ENCODE results near the gene PHGDH. TPM values are rescaled to one million over a fixed set of nuclear protein-coding genes. Genes with fewer than 3 reads are reported as not detected.

Gene PHGDH
- total RNA-seq, 4 donors from 2014 or later: 6.4 to 120 (median 34.6) TPM

DNA sequence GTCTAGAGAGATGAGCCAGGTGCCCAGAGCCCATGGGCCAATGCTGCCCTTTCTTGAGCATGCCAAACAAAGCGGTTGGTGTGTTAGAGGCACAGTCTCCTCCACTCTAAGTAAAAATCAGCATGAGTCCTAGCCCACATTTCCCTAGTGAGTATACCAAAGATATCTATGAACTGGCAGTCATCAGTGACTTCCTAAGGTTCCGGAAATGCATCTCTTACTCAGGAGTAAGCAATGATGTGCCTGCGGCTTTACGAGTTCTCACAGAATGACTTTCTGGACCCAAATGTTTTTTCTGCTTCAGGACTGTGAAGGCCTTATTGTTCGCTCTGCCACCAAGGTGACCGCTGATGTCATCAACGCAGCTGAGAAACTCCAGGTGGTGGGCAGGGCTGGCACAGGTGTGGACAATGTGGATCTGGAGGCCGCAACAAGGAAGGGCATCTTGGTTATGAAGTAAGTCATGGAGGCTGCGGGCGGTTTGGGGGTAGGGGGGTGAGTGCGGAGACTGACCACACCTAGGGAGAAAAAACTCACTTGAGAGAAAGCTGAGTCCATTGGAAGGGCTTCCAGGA lies 9.2 kb downstream of the PHGDH start:
- Histone ChIP-seq H3K36me3 (no peaks in the 10 kb centered on the region), H3K27me3 (no peaks in the 10 kb centered on the region), H3K4me3 (no peak overlapping the region), H3K4me1 (no peaks in the 10 kb centered on the region), H3K9me3 (no peaks in the 10 kb centered on the region), H3K27ac (no peak overlapping the region)
- no peak for DNase-seq
- TF ChIP-seq POLR2A (IDR thresholded peaks at IDR 0.05): no peak
- TF ChIP-seq, protein P1, sequence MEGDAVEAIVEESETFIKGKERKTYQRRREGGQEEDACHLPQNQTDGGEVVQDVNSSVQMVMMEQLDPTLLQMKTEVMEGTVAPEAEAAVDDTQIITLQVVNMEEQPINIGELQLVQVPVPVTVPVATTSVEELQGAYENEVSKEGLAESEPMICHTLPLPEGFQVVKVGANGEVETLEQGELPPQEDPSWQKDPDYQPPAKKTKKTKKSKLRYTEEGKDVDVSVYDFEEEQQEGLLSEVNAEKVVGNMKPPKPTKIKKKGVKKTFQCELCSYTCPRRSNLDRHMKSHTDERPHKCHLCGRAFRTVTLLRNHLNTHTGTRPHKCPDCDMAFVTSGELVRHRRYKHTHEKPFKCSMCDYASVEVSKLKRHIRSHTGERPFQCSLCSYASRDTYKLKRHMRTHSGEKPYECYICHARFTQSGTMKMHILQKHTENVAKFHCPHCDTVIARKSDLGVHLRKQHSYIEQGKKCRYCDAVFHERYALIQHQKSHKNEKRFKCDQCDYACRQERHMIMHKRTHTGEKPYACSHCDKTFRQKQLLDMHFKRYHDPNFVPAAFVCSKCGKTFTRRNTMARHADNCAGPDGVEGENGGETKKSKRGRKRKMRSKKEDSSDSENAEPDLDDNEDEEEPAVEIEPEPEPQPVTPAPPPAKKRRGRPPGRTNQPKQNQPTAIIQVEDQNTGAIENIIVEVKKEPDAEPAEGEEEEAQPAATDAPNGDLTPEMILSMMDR (IDR thresholded peaks at IDR 0.05): no peak
- intact Hi-C loops (cut with DNase I; ENCODE audit: low total_unique reads): no loop called here

DNA sequence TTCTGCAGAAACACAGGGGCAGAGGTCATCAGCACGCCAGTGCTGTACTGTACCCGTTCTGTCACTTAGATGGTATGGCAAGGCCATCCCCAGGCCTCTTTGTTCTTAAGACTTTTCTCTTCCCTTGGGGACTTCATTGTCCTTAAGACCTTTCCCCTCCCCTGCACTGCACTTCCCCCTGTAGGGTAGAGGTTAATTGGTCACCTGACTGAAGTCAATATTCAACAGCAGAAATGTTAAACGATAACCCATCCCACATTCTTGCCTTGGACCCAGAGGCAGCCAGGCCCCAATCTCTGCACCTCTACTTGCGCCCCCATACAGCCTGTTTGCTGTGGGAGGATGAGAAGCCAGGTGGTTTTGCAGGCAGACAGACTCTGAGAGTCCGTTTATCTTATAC lies 10.2 kb downstream of the PHGDH start:
- no peaks in the 10 kb centered on the region for H3K36me3 ChIP-seq
- DNase-seq: no peak
- no peaks in the 10 kb centered on the region for H3K4me1 ChIP-seq
- no peak for TF ChIP-seq POLR2A (IDR thresholded peaks at IDR 0.05)
- TF ChIP-seq, protein P1 (IDR thresholded peaks at IDR 0.05): no peak
- no peaks in the 10 kb centered on the region for H3K27me3 ChIP-seq
- intact Hi-C loops (cut with DNase I; ENCODE audit: low total_unique reads): no loop called here
- no peak overlapping the region for H3K4me3 ChIP-seq
- H3K9me3 ChIP-seq: no peaks in the 10 kb centered on the region
- no peak overlapping the region for H3K27ac ChIP-seq

DNA sequence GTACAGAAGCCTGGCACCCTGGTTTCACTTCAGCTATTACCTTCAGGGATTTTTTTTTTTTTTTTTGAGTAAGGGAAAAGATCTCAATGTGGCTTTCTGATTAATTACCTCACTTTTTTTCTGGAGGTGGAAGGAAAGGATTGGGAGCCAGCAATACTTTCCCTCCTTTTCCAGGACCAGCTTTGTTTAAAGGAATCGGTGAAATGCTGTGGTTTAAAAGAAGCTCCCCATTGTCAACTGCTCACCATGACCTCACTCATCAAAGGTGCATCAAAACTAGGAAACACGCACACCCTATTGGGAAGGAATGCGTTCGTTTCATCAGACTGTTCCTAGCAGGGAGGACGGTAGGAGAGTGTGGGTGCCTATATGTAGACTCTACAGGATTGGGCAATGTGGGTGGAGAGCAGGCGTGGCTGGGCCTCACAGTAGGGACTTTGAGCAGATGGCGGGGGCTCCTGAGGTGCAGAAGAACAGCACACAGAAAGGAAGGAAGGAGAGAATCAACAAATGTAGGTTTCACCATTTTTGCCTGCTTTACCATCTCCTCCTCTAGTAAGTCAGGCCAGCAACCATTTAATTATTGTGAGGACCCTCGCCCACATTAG lies 13.0 kb downstream of the PHGDH start:
- H3K4me3 ChIP-seq: no peak overlapping the region
- DNase-seq: no peak
- no peak for TF ChIP-seq POLR2A (IDR thresholded peaks at IDR 0.05)
- TF ChIP-seq, protein P1 (IDR thresholded peaks at IDR 0.05): no peak
- H3K9me3 ChIP-seq: no peaks in the 10 kb centered on the region
- intact Hi-C loops (cut with DNase I; ENCODE audit: low total_unique reads): no loop called here
- no peaks in the 10 kb centered on the region for H3K4me1 ChIP-seq
- no peaks in the 10 kb centered on the region for H3K27me3 ChIP-seq
- H3K27ac ChIP-seq: no peak overlapping the region
- no peaks in the 10 kb centered on the region for H3K36me3 ChIP-seq

DNA sequence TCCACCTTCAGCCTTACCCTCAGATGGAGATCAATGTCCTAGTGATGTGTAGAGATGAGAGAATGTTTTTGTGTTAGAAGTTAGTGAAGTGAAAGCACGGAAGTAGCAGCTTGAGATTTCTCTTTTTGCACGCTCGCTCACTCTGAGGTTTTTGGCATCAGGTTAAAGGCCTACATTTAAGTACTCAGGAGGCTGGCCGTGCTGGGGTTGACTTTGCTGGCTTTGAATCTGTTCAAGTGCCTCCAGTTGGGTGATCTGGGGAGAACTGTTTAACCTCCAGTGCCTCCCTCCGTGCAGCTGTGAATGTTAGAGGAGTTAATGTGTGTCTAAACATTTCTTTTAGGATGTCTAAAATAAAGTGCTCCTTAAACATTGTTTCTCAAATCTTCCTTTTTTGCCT lies 13.9 kb downstream of the PHGDH start:
- TF ChIP-seq POLR2A (IDR thresholded peaks at IDR 0.05): no peak
- TF ChIP-seq, protein P1 (IDR thresholded peaks at IDR 0.05): no peak
- H3K36me3 ChIP-seq: no peaks in the 10 kb centered on the region
- intact Hi-C loops (cut with DNase I; ENCODE audit: low total_unique reads): no loop called here

DNA sequence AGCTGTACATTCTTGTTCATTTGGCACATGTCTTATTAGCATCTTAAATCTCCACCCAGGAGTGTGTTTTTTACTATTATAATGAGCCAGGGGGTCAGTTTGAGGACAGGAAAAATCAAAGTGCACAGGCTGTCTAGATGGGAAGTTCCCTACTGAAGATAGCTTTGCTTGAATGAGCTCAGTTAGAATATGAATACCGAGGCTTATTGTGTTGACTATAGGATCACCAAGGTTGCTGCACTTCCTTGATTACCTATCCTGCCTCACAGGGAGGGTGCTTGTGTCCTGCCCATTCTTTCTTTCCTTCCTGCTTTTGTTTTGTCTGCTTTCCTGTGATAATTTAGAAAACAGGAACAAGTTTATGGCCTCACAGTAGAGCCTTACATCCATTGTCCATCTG lies 16.3 kb downstream of the PHGDH start:
- H3K36me3 ChIP-seq: no peaks in the 10 kb centered on the region
- H3K4me1 ChIP-seq: no peaks in the 10 kb centered on the region
- no peak for TF ChIP-seq POLR2A (IDR thresholded peaks at IDR 0.05)
- TF ChIP-seq, protein P1 (IDR thresholded peaks at IDR 0.05): no peak
- no peak overlapping the region for H3K27ac ChIP-seq
- no peak overlapping the region for H3K4me3 ChIP-seq
- DNase-seq: no peak
- intact Hi-C loops (cut with DNase I; ENCODE audit: low total_unique reads): no loop called here
- no peaks in the 10 kb centered on the region for H3K27me3 ChIP-seq
- H3K9me3 ChIP-seq: no peaks in the 10 kb centered on the region

More for the DNA sequence above, 13.9 kb downstream of the PHGDH start:
- no peak for DNase-seq
- Histone ChIP-seq H3K9me3 (no peaks in the 10 kb centered on the region), H3K27ac (no peak overlapping the region), H3K4me1 (no peaks in the 10 kb centered on the region), H3K27me3 (no peaks in the 10 kb centered on the region), H3K4me3 (no peak overlapping the region)

Data from uterus (tissue), 4 donors.